VCaP (cell line): Measurements from ENCODE around the gene FRMPD4.
A peak's percentile ranks its signal among the peaks of the same experiment; 100 is the strongest.

Source experiments
- H3K27ac ChIP-seq: fragments of 450-650 bp; 2 replicates; pipeline ENCODE4 v1.5.1; 2017
- CTCF ChIP-seq: fragments of 450-650 bp; conservative IDR thresholded peaks from 2 replicates; pipeline ENCODE4 v1.5.1; 2017; ENCODE audit warnings: mild to moderate bottlenecking, moderate library complexity

FRMPD4 gene

GRCh38 chrX:12249997-12250396 is 111.7 kb downstream of the FRMPD4 start:
- TF ChIP-seq CTCF = no peak
- no peak overlapping the region for H3K27ac ChIP-seq

- no peak overlapping the region for H3K27ac ChIP-seq
- TF ChIP-seq CTCF = no peak
Observed at GRCh38 chrX:12263211-12263610, 124.9 kb downstream of the FRMPD4 start.

GRCh38 chrX:12269484-12269883 is 131.2 kb downstream of the FRMPD4 start:
- TF ChIP-seq CTCF = peak; percentile 12; the same call in 1 of the 2 replicates
- no peak overlapping the region for H3K27ac ChIP-seq

- TF ChIP-seq CTCF = no peak
Observed at GRCh38 chrX:12278151-12278550, 139.9 kb downstream of the FRMPD4 start.

GRCh38 chrX:12282991-12283390 is 144.7 kb downstream of the FRMPD4 start:
- no peak overlapping the region for H3K27ac ChIP-seq
- TF ChIP-seq CTCF = no peak

More at GRCh38 chrX:12278151-12278550, 139.9 kb downstream of the FRMPD4 start:
- no peak overlapping the region for H3K27ac ChIP-seq

- TF ChIP-seq CTCF = no peak
- H3K27ac ChIP-seq = no peak overlapping the region
Observed at GRCh38 chrX:12292996-12293765, 154.9 kb downstream of the FRMPD4 start.

GRCh38 chrX:12297353-12297752 is 159.1 kb downstream of the FRMPD4 start:
- TF ChIP-seq CTCF = no peak
- H3K27ac ChIP-seq = no peak overlapping the region
